PC-3 (cell line): Measurements from ENCODE around the gene NEGR1.

Experiments
- EZH2 ChIP-seq: fragments of 300-600 bp; sonication (generic); IDR thresholded peaks from one replicate; pipeline ENCODE4 v1.6.1; 2017; ENCODE audit warnings: antibody characterized with exemption, mild to moderate bottlenecking, low read length; ENCODE audit not compliant: unreplicated experiment
- TF ChIP-seq, protein P1 (sequence below): fragments of 300-600 bp; sonication (generic); conservative IDR thresholded peaks from 2 replicates; pipeline ENCODE4 v1.5.1; 2017; ENCODE audit warnings: antibody characterized with exemption, low read depth, mild to moderate bottlenecking, low read length

DNA sequence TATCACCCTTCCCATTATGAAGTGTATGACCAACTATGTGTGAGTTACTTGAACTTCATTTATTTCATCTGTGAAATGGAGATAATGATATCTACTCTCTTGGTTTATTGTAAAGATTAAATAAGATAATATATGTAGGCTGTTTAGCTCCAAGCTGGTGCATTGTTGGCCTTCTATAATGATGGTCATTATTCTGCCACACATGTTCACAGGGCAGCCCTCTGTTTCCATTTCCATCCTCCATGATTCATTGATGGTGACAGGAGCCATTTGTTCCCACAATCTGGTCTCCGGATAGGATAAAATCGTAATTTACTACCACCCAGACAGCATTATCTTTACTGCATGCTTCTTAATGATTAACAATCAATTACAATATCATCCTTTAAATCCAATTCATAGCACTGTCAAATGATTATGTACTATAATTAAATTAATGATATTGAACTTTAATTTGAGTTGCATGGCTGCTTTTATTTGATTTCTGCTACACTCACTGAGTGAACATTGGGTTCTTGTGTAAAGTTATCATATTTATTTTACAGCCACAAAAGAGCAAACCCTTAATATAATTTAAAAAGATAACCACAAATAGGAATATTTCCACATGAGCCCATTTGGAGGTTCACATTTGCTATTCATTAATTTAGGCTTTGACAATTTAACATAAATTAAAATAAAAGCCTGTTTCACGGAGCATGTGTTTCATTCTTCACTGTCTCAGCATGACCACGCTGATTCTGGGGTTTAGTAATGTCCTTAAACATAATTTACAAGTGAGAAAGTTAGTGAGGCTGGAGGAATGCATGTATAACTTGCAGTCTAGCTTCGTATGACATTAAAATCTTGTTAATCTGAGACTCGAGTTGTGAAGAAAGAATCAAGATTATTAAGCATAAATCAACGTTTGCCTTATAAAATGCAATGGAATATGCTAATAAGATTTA is 605.1 kb downstream of the NEGR1 start:
- TF ChIP-seq, protein P1, sequence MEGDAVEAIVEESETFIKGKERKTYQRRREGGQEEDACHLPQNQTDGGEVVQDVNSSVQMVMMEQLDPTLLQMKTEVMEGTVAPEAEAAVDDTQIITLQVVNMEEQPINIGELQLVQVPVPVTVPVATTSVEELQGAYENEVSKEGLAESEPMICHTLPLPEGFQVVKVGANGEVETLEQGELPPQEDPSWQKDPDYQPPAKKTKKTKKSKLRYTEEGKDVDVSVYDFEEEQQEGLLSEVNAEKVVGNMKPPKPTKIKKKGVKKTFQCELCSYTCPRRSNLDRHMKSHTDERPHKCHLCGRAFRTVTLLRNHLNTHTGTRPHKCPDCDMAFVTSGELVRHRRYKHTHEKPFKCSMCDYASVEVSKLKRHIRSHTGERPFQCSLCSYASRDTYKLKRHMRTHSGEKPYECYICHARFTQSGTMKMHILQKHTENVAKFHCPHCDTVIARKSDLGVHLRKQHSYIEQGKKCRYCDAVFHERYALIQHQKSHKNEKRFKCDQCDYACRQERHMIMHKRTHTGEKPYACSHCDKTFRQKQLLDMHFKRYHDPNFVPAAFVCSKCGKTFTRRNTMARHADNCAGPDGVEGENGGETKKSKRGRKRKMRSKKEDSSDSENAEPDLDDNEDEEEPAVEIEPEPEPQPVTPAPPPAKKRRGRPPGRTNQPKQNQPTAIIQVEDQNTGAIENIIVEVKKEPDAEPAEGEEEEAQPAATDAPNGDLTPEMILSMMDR = no peak
- no peak for TF ChIP-seq EZH2
